ENCODE measurements around the gene TRMT10B. TPM values are rescaled to one million over a fixed set of nuclear protein-coding genes. Genes with fewer than 3 reads are reported as not detected.

TRMT10B gene
- total and polyA plus RNA-seq, 2 experiments from 2014 or later = 4.1 to 8.8 TPM

- TF ChIP-seq CTCF (IDR thresholded peaks at IDR 0.05; ENCODE audit: low read depth, low read length) = no peak
- Histone ChIP-seq H3K4me3 (no peak overlapping the region), H3K36me3 (peaks cover 47% of the 10 kb centered on the region), H3K27ac (no peak overlapping the region), H3K27me3 (no peaks in the 10 kb centered on the region), H3K9me3 (ENCODE audit: low read depth) (no peaks in the 10 kb centered on the region), H3K4me1 (ENCODE audit: low read depth) (no peaks in the 10 kb centered on the region)
- no peak for DNase-seq (ENCODE audit: low read depth in 1 of 2, low spot score in 1 of 2)
Observed at GRCh38 chr9:37778534-37778933, 24.9 kb downstream of the TRMT10B start.

- Histone ChIP-seq H3K9me3 (ENCODE audit: low read depth) (no peaks in the 10 kb centered on the region), H3K4me1 (ENCODE audit: low read depth) (no peaks in the 10 kb centered on the region), H3K27ac (peak overlapping the region; percentile 81), H3K36me3 (peaks cover 36% of the 10 kb centered on the region), H3K27me3 (peaks cover 8% of the 10 kb centered on the region), H3K4me3 (peak overlapping the region; percentile 79)
- DNase-seq (ENCODE audit: low read depth in 1 of 2, low spot score in 1 of 2) = no peak
- TF ChIP-seq CTCF (IDR thresholded peaks at IDR 0.05; ENCODE audit: low read depth, low read length) = no peak
Observed at GRCh38 chr9:37784291-37784615, 30.6 kb downstream of the TRMT10B start.

- Histone ChIP-seq H3K36me3 (peaks cover 30% of the 10 kb centered on the region), H3K27me3 (peaks cover 8% of the 10 kb centered on the region), H3K4me1 (ENCODE audit: low read depth) (no peaks in the 10 kb centered on the region), H3K4me3 (peak within 1 kb of the TSS; percentile 79), H3K27ac (peak within 1 kb of the TSS; percentile 81), H3K9me3 (ENCODE audit: low read depth) (no peaks in the 10 kb centered on the region)
- DNase-seq (ENCODE audit: low read depth in 1 of 2, low spot score in 1 of 2) = peak; percentile 91 to 96
- no peak for TF ChIP-seq CTCF (IDR thresholded peaks at IDR 0.05; ENCODE audit: low read depth, low read length)
Observed at GRCh38 chr9:37784616-37785483, 31.2 kb downstream of the TRMT10B start, which contains the start of gene EXOSC3. EXOSC3 (minus strand) TSS chr9:37785064; CDS start chr9:37785044, 20 bp downstream.

- H3K36me3 ChIP-seq = peaks cover 14% of the 10 kb centered on the region
- no peaks in the 10 kb centered on the region for H3K9me3 ChIP-seq (ENCODE audit: low read depth)
- no peaks in the 10 kb centered on the region for H3K4me1 ChIP-seq (ENCODE audit: low read depth)
- no peak for TF ChIP-seq CTCF (IDR thresholded peaks at IDR 0.05; ENCODE audit: low read depth, low read length)
- no peak overlapping the region for H3K27ac ChIP-seq
- no peak for DNase-seq (ENCODE audit: low read depth in 1 of 2, low spot score in 1 of 2)
- peaks cover 8% of the 10 kb centered on the region for H3K27me3 ChIP-seq
- H3K4me3 ChIP-seq = no peak overlapping the region
Observed at GRCh38 chr9:37787059-37787458, 33.5 kb downstream of the TRMT10B start.

GRCh38 chr9:37788332-37788731, 34.7 kb downstream of the TRMT10B start:
- H3K4me3 ChIP-seq = no peak overlapping the region

More at GRCh38 chr9:37788332-37788731, 34.7 kb downstream of the TRMT10B start:
- no peak for TF ChIP-seq CTCF (IDR thresholded peaks at IDR 0.05; ENCODE audit: low read depth, low read length)
- Histone ChIP-seq H3K4me1 (ENCODE audit: low read depth) (no peaks in the 10 kb centered on the region), H3K9me3 (ENCODE audit: low read depth) (no peaks in the 10 kb centered on the region), H3K27me3 (peaks cover 8% of the 10 kb centered on the region), H3K27ac (no peak overlapping the region), H3K36me3 (peaks cover 2% of the 10 kb centered on the region)
- DNase-seq (ENCODE audit: low read depth in 1 of 2, low spot score in 1 of 2) = no peak
